Activated T-cell treated with anti-CD3 and anti-CD28 coated beads, Interleukin-2, amount 50 U/mL, for 48 hours (primary cell): ENCODE data around the gene COBL.

Experiments
- DNase-seq, 2 experiments: peaks; one replicate each; pipeline ENCODE4 v3.0.0-alpha.2; 2020

The COBL gene

DNA sequence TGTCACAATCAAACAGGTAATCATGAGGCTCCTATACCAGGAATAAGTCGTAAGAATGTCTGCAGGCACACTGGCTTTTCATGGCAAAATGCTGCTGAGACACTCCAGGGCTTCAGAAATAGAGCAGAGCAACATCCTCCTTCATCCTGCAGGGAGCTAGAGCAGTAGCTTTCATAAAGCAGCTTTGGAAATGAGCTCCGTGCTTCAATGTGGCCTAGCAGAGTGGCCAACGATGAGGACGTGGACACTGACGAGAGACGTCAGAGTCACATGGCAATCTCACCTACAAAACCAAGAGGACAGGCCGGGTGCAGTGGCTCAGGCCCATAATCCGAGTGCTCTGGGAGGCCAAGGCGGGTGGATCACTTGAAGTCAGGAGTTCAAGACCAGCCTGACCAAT is 9.8 kb downstream of the COBL start:
- DNase-seq: no peak

DNA sequence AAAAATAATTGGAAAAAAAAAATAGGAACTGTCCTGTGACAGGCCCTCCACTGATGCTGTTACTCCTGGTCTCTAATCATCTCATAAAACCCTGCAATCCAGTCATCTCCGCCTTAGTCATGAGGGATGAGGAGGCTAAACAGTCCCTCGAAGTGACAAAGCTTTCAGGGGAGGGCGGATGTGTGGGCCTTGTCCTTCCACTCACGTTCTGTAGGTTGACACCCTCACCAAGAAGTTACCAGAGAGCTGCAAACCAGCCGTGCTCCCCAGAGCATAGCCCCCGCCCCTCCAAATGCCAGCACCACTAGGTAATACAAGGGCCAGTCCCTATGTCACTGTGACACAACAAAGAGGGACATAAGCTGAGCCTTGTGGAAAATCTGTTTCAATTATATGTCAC is 11.9 kb downstream of the COBL start:
- no peak for DNase-seq

DNA sequence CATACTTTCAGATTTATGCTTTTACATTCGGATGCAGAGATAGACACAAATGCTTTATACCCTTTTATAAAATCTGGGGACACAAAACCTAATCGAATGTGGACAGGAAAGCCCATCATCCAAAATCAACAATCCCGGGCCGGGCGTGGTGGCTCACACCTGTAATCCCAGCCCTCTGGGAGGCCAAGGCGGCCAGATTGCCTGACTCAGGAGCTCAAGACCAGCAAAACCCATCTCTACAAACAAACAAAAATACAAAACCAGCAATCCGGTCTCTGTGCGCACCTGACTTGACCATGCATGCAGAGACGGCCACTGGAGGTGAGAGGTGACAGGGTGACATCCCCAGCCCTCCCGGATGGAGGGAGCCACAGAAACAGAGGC is 13.5 kb downstream of the COBL start:
- no peak for DNase-seq

DNA sequence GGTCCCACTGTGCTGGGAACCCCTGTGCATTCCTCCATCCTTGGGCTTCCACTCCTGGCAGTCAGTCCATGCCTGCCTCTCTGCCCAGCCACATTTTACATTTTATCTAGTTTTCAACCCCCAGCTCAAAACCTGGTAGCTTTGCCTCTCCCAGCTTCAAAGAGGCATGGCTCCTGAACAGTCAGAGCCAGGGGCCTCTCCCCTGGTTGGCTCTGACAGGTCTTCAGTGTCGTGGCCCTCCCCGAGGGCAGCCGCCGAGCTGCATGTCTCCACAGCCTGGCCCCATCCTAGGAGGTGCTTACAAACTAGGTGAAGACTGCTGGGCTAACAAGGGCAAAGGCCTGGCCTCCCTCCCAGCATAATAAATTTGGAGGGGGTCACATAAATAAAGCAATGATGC is 14.8 kb downstream of the COBL start:
- DNase-seq: no peak

DNA sequence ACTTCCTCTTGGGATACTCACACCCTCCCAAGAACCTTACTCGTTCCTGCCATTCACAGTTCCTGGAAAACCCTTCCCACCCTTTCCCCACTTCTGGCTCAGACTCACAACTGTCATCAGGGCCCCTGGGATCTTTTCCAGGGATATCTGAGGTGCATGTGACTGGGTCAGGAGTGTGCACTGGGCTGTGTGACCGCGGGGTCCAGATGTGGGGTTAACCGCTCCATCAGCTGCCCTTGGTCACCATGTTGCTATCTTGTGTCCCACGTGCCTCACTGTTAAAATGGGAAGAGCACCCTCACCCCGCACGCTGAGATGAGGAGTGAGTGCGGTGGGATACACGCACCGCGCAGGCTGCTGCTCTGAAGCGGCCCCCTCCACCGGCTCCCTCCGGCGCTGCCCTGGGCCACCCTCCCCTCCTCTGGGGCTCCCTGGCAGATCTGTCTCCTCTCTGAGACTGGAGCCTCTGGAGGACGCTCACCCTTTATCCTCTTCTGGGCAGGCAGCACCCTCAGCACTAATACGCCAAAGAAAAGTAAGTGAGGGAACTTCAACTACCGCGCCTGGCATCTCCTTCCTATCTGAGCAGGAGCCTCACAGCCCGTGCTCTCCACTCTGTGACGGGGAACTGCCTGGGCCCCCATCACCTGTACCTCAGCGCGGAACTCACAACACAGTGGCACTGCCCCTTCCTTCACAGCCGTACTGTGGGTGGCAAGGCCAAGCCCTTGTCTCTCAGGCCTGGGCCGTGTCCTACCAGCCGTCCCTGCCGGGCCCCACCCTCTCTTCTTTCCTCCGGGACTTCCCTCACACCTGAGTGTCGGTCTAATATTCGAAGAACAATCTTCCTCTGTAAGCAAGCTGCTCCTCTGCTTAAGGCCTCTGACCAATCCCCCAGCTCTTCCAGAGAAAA is 15.6 kb downstream of the COBL start:
- no peak for DNase-seq

DNA sequence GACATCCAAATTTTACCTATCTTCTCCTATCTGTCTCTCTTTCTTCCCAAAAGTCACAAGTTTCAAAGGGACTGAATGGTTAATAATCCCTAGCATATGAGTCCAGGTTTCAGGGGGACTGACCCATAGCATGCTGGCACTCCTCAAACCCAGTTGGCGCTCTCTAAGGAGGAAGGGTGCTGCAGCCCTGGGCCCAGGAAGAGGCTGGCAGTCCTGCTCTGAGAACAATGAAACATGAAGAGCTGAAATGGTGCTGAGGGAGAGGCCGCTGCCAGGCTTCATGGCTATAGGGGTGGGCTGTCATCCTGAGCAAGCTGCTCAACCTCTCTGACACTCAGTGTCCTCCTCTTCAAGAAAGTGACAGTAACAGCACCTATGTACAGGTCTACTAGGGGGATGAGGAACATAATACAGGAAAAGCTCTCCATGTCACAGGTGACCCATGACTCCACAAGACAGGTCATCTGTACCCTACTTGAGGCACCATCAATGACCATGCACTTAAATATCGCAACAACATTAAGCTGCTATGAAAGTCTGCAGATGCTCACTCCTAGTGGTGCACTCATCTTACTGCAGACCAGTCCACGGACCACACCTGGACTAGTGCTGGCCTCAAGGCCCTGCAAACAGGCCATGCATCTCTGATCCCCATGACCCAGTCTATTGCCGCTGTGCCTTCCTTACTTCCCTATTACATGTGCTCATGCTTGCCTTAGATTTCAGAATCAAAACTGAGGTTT is 17.0 kb downstream of the COBL start:
- DNase-seq: no peak

DNA sequence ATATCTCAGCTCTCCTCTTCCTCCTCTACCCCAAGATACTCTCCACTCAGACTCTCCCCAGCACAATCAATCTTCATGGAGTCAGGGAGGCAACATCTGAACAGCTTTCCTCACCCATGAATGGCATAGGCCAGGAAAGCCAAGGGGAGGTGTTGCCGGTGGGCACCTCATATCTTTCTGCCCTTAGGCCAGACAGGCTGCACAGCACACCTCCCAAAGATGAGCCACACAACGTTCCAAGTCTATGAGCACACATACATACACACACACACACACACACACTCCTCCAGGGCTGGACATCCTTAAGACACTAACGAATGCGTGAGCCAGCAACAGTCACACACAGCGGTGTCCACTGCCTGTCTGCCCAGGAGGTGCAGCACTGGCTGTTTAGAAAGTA is 17.7 kb downstream of the COBL start:
- no peak for DNase-seq

DNA sequence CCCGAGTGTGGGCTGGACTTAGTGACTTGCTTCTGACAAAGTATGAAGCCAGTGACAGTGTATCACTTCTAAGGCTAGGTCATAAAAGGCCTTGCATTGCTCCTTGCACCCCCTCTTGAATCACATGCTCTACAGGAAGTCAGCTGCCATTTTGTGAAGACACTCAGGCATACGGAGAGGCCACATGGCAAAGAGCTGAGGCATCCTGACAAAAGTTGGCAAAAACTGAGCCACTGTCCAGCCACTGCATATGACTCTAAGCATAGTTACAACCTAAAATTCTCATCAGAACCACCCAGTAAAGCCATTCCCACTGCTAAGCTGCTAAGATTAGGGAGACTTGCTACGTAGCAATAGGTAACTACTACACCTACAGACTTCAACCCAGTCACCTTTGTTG is 18.6 kb downstream of the COBL start:
- DNase-seq: no peak

DNA sequence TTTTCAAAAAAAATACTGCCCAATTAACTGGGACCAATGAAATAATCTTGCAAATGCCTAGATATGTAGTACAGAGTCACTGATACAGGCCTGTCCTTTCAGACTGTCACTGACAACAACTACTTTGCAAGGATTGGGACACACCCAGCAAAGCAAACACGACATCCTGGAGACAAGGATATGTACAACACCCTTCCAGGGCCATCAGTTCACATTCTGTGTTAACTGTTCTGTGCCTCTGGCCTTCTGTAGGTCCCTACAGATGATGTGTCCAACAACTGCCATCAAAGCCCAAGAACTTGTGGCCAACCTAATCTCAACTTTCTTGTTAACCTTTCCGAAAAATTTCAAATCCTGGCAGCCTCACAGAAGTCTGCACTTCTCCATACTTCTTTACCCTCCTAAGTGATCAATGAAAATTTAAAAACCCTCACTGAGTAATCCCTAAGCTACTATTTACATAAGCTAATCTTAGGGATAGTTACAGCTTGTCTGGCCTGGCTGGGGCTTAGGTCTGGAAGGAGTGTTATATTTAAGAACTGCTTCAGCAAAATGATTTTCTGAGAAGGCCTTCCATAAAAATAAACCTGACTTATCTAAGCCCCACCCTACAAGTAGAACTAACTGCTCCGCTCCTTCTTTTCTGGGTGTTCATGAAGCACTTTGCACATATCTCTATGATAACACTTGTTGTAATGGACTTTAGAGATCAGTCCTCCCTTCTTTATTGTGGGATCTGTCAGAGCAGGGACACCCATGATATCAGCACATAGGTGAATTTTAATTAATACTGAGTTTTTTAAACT is 21.0 kb downstream of the COBL start:
- DNase-seq: no peak

DNA sequence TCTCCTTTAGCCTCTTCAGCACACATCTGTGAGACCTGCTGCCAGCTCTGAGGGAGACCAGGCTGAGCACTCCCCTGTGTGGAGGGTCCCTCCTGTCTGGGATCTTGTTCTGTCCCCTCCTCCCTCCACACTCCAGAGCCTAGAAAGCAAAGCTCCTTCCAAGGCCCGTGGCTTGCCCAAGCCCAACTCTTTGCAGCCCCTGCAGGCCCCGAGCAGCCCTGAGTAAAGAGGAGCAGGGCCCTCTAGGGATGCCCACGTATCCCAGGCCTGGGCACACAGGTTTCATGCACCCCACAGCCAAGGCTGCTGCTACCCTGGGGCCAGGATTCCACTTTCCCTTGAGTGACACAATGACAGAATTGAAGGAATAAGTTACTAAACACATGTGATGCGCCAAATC is 24.0 kb downstream of the COBL start:
- DNase-seq: no peak

DNA sequence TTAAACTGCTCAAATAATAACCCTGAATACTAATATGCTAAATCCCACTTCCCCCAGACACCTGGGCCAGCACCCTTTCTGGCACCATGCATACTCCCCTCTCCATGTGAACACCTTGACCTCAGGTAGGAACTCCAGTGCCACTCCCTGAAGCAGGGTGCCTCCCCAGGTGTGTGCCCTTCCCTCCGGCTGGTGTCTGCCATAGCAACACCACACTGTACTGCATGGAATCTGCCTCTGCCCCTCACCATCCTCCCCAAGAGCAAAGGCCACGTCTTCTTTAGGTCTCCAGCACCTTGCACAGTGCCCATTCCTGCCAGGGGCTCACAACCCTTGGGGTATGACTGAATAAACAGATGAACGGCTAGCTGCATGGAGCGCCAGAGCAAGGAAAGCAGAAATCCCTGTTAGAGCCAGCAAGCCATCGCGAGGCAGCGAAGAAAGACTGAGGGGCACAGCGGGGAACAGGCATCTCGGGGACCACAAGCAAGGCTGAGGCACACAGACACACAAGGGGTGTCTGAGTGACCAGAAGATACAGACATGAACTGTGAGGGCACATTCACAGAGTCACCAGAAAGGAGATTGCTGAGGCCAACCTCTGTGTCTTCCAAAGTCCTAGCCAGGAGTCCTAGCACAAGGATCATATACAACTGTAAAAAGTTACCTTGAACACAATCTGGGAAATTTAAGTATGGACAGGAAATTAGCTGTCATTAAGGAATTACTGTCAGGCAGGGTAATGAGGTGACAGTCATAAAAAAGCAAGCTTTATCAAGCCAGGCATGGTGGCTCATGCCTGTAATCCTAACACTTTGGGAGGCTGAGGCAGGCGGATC is 25.7 kb downstream of the COBL start:
- no peak for DNase-seq

DNA sequence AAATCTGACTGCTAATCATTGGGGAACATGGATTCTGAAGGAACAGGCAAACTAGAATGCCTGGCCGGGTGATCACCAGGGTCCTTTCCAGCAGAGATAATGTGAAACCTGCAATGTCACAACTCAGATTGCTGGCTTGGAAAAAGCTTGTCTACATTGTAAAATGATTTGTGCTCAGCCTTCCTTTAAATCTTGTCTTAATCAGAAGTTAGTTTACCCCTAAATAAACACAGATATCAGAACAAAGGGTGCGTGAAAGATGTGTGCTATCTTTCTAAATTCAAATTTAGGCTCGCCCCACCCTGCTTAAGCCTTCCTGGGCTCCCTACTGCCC is 26.3 kb downstream of the COBL start:
- DNase-seq: no peak

DNA sequence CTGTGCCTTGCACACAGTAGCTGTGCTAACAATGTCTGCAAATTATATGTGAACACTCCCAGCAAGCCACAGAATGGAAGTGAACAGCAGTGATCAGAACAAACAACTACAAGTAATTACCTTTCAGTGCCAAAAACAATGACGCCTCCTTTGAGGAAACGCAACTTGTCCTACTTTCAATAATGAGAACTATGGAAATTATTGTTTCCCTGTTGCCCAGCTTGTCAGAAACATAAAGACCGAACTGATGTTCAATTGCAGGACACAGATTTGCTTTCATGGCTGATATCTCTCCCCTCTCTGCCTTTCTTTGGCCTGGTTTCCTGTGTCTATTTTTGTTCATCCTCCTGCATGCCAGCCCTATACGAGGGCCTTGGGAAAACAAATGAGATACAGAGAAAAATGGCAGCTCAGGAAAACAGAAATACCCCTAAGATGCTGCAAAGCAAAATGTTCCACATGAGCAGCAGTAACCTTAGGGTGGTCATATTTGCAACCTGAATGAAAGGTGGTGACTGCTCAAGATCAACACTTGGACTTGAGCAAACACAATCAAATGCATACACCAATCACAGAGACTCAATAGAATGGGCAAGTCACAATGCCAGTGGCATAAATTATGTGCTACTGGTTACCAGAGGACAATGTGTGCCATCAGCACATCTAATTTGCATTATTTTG is 26.8 kb downstream of the COBL start:
- no peak for DNase-seq

DNA sequence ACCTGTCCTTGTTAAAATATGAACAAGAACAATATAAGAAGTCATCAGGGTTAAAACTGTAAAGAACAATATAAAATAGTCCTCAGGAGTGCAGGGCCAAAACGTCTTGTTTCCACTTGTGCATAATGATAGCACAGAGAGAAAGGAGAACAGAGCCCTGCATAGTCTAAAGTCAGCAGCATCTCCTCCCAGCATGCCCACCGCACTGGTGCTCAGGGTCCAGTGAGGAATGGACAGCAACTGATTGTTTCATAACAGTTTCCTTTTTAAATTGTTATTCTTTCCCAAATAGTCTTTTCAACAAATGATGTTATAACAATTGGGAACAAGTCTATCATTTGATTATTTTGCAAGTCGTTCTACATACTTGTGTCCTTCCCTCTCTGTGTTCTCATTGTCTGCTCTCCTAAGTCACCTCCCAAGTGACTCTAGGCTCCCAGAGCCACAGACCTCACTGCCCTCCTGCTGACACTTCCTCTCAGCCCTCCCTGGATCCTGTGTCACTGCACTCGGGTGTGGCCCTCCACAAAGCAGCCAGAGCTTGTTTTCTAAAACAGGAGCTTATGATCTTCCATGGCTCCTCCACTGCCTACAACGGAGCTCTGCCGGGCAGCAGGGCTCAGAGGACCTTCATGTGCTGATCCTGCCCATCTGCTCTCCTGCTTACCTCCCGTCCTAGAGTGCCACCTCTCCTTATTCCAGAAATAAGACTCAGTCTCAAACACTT is 27.6 kb downstream of the COBL start:
- no peak for DNase-seq

DNA sequence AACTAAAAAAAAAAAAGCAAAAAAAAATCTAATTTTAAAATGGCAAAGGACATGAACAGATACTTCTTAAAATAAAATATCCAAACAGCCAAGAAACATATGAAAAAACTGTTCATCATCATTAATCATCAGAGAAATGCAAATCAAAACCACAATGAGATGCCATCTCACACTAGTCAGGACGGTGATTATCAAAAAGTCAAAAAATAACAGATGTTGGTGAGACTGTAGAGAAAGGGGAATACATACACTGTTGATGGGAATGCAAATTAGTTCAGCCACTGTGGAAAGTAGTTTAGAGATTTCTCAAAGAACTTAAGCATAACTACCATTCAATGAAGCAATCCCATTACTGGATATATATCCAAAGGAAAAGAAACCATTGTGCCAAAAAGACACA is 30.2 kb downstream of the COBL start:
- DNase-seq: no peak

DNA sequence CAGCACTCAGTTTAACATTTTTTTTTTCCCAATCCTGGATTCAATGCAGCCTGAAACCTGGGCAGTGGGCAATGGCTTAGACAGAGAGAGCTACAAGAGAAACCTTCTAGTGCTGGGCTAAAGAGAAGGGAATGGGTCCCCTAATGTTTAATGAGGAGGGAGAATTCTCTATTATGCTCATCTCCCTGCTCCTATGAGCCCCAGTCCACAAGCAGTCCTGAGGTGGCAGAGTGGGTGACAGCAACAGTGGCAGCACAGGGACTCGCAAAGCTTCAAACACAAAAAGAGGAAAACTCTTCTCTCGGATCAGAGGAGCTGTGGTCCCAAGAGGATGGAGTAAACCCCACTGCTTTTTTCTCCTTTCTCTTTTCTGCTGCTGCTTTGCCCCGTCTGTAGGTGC is 36.5 kb downstream of the COBL start:
- no peak for DNase-seq

DNA sequence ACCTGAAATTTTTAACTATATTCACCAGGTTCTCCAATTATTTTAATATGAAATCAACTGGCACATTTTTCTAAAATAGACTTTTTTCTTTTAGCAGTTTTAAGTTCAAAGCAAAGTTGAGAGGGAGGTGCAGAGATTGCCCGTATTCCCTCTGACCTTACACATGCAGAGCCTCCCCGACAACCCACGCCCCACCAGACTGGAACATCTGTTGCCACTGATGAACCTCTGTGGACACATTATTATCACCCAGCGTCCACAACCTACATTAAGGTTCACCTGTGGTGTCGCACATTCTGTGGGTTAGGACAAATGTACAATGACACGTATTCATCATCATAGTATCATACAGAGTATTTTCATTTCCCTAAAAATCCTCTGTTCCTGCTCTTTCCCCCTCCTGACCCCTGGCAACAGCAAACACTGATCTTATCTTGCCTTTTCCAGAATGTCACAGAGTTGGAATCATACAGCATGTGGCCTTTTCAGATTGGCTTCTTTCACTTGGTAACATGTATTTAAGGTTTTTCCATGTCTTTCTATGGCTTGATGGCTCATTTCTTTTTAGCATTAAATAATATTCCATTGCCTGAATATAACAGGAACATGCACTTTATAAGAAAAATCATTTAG is 37.1 kb downstream of the COBL start:
- no peak for DNase-seq

DNA sequence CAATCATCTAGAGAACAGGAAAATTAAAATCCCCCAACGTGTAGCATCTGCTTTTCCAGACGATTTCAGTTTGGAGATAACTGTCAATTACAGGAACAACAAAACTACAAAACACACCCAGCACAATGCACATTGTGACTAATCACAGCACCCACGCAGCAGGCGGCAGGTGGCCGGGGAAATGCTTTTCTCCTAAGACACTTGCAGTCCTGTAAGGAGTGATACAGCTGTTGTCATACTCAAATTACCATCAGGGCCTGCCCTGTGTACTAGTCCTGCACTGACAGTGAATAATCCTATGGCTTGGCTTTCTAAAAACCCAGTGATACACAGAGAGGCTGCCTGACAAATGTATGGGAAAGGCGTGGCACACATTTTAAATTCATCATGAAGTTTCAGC is 37.8 kb downstream of the COBL start:
- no peak for DNase-seq

DNA sequence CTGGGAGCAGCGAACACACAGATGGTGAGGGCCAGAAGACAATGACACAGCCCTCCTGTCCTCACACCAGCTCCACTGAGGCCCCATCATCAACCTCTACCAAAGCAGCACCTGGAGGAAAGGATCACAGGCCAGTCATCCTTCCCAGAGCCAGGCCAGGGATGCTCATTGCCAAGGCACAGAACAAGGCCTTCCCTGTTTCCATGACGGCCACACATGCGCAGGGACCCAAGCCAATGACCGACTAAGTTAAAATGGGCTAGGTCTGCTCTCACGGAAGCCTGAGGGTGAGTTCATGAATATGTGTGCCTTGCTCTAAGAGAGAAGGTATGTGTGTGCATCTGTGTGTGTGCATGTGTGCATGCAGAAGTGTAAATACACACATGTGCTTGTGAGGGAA is 39.6 kb downstream of the COBL start:
- no peak for DNase-seq

DNA sequence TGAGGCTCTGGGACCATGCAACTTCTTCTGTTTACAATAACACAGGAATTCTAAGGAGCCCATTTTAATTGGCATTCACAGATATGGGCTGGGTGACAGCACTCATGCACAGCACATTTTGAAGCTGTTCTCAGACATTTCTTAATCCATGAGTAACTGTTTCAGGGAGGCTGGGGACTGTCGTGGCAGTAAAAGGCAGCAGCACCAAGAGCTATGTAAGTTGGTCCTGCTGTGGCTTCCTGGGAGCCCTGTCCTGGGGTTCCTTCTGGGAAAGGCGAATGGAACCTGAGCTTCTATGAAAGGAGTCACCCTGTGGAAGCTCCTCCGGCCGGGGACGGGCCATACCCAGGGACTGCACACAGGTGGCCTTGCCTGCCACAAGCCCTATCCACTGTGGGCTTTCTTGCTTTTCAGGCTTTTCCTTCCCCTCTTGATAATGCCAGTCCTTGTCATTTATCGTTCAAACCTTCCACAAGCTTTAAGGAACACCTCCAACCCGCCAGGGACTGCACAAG is 40.5 kb downstream of the COBL start:
- no peak for DNase-seq

DNA sequence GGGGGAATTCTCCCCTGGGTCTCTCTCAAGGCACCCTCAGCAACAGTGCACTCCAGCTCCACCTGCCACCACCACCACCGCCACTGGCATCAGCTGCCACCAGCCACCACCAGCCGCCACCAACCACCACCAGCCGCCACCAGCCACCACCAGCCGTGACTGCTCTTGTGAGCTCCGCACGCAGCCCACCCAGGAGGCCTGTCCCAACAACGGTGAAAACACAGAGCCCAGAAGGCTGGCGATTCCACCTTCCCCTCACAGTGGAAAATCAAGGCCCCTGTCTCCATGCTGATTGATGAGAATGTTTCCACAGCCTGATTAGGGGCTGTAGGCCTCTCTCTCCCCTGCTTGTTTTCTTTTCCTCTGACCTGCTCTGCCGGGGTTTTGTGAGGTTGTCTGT is 41.1 kb downstream of the COBL start:
- DNase-seq: no peak
